Right lobe of liver (tissue), 6 donors: ENCODE data around the gene MAML2. TPM values are rescaled to one million over a fixed set of nuclear protein-coding genes. Genes with fewer than 3 reads are reported as not detected.

Experiments
- ATAC-seq, 4 donors: fragments of 200-7000 bp; cut with Tn5 transposase; one replicate each; pipeline ENCODE4 v1.9.1; 2020; ENCODE audit warnings: mild to moderate bottlenecking in 4 of 4, moderate library complexity in 4 of 4
- DNase-seq, 3 donors: peaks; one replicate each; pipeline ENCODE4 v3.0.0-alpha.2; 2020
- H3K27ac ChIP-seq, 3 donors: fragments of 200-600 bp; one replicate each; pipeline ENCODE4 v1.8.0; 2022
- H3K27me3 ChIP-seq, 2 donors: fragments of 200-600 bp; one replicate each; pipeline ENCODE4 v1.8.0; 2022
- H3K36me3 ChIP-seq, 4 donors: fragments of 200-600 bp; sonication (generic) in 1 of 4; one replicate each; pipeline versions ENCODE4 v1.5.1 to v1.8.0; 2017 to 2022; ENCODE audit warnings: control low read depth in 1 of 4
- H3K4me1 ChIP-seq, 4 donors: fragments of 200-600 bp; sonication (generic) in 1 of 4; one replicate each; pipeline versions ENCODE4 v1.5.1 to v1.8.0; 2017 to 2022; ENCODE audit warnings: control low read depth in 1 of 4
- H3K4me3 ChIP-seq, 3 donors: fragments of 200-600 bp; one replicate each; pipeline ENCODE4 v1.8.0; 2022
- H3K9me3 ChIP-seq, 4 donors: fragments of 200-600 bp; sonication (generic) in 1 of 4; one replicate each; pipeline versions ENCODE4 v1.5.1 to v1.8.0; 2017 to 2022; ENCODE audit warnings: control low read depth in 1 of 4
- CTCF ChIP-seq, 4 donors: fragments of 200-600 bp in 3 of 4; fragments of 450-650 bp in 1 of 4; IDR thresholded peaks; one replicate each; pipeline versions ENCODE4 v1.5.1 to v1.8.0; 2016 to 2022; ENCODE audit warnings: antibody characterized with exemption in 4 of 4, mild to moderate bottlenecking in 2 of 4
- POLR2A ChIP-seq: fragments of 450-650 bp; IDR thresholded peaks from one replicate; pipeline ENCODE4 v1.6.1; 2017; ENCODE audit warnings: antibody characterized with exemption, mild to moderate bottlenecking
- WGBS: methylation state at CpG from one replicate; pipeline ENCODE4 v1.1.6; 2018; ENCODE audit warnings: low coverage, low lambda C conversion rate; ENCODE audit not compliant: insufficient coverage; ENCODE audit errors: missing lambda C conversion rate; 5-methylcytosine and 5-hydroxymethylcytosine counted together
- intact Hi-C, 2 donors: fragments of 100-400 bp; cut with DNase I; formaldehyde crosslinking; loops; one replicate each; pipeline versions ENCODE4 v1.11.2 to v1.14.1; 2022
- total RNA-seq, 6 experiments: library from RNA; depleted of rRNA in 2 of 6; stranded (reverse); fragments of >200 nt in 2 of 6; fragmentation: NEBNext Ultra II Directional in 3 of 6; extraction: Animal tissue kit (Norgen Biotek cat#: 25700) in 3 of 6; gene quantifications; one replicate each; pipeline versions ENCODE4 v1.1.0 to v1.2.4, GENCODE V29; 2016 to 2023
- donor health status: DM: no; HTN: yes; CAD: no.
- donor health status: DM: no; HTN: no; CAD: no.
- donor health status: DM: no; HTN: no; CAD: no.
- donor health status: DM: no; HTN: yes; CAD: no.
- donor health status: DM: no; HTN: yes; CAD: no.

MAML2 gene
- total RNA-seq, 6 experiments from 2014 or later: 0.92 to 2.3 (median 1.9) TPM

- intact Hi-C loops: no loop called here
- no peaks in the 10 kb centered on the region for H3K36me3 ChIP-seq
- TF ChIP-seq POLR2A: no peak
- TF ChIP-seq CTCF (IDR thresholded peaks at IDR 0.05): no peak
- WGBS: 80% methylated on average over 1 of the region's 1 CpG
- no peak for DNase-seq
- no peak for ATAC-seq
- no peaks in the 10 kb centered on the region for H3K27me3 ChIP-seq
- H3K9me3 ChIP-seq: no peaks in the 10 kb centered on the region
- H3K27ac ChIP-seq: no peak overlapping the region
- H3K4me3 ChIP-seq: no peak overlapping the region
- H3K4me1 ChIP-seq: peaks cover 0 to 10% (median 3%) of the 10 kb centered on the region in 4 donors
These were observed 13.6 kb downstream of the MAML2 start for GRCh38 chr11:96329419-96329818.

GRCh38 chr11:96328395-96329010 lies 14.5 kb downstream of the MAML2 start:
- intact Hi-C loops: no loop called here
- Histone ChIP-seq H3K9me3 (no peaks in the 10 kb centered on the region), H3K4me1 (peaks cover 0 to 10% (median 3%) of the 10 kb centered on the region in 4 donors), H3K27me3 (no peaks in the 10 kb centered on the region), H3K36me3 (no peaks in the 10 kb centered on the region), H3K27ac (no peak overlapping the region), H3K4me3 (no peak overlapping the region)
- DNase-seq (no peak), ATAC-seq (no peak)
- 70% methylated on average over 4 of the region's 8 CpGs for WGBS
- TF ChIP-seq POLR2A (no peak), CTCF (IDR thresholded peaks at IDR 0.05) (no peak)

GRCh38 chr11:96326959-96327358 lies 16.0 kb downstream of the MAML2 start:
- H3K27me3 ChIP-seq: no peaks in the 10 kb centered on the region
- no peaks in the 10 kb centered on the region for H3K36me3 ChIP-seq
- intact Hi-C loops: no loop called here
- H3K27ac ChIP-seq: no peak overlapping the region
- TF ChIP-seq CTCF (IDR thresholded peaks at IDR 0.05) (no peak), POLR2A (no peak)
- ATAC-seq (no peak), DNase-seq (no peak)
- no peaks in the 10 kb centered on the region for H3K9me3 ChIP-seq
- peaks cover 0 to 2% (median under 1%) of the 10 kb centered on the region in 4 donors for H3K4me1 ChIP-seq
- WGBS: 81% methylated on average over 7 of the region's 7 CpGs
- H3K4me3 ChIP-seq: no peak overlapping the region

GRCh38 chr11:96324912-96325311 lies 18.1 kb downstream of the MAML2 start:
- Histone ChIP-seq H3K4me3 (no peak overlapping the region), H3K4me1 (no peaks in the 10 kb centered on the region), H3K9me3 (no peaks in the 10 kb centered on the region), H3K36me3 (no peaks in the 10 kb centered on the region), H3K27ac (peak overlapping the region in 1 of 3 donors; percentile 28), H3K27me3 (no peaks in the 10 kb centered on the region)
- intact Hi-C loops: no loop called here
- WGBS: 40% methylated on average over 1 of the region's 1 CpG
- TF ChIP-seq CTCF (IDR thresholded peaks at IDR 0.05) (no peak), POLR2A (no peak)
- ATAC-seq (peak in 1 of 4 donors; percentile 19), DNase-seq (no peak)

GRCh38 chr11:96323642-96323985 lies 19.4 kb downstream of the MAML2 start:
- 86% methylated on average over 4 of the region's 6 CpGs for WGBS
- intact Hi-C loops: no loop called here
- ATAC-seq (no peak), DNase-seq (no peak)
- no peak for TF ChIP-seq CTCF (IDR thresholded peaks at IDR 0.05)
- no peak for TF ChIP-seq POLR2A
- no peaks in the 10 kb centered on the region for H3K4me1 ChIP-seq
- no peaks in the 10 kb centered on the region for H3K27me3 ChIP-seq
- H3K27ac ChIP-seq: no peak overlapping the region
- H3K9me3 ChIP-seq: no peaks in the 10 kb centered on the region
- no peaks in the 10 kb centered on the region for H3K36me3 ChIP-seq
- no peak overlapping the region for H3K4me3 ChIP-seq
